Activated CD4-positive, alpha-beta T cell treated with anti-CD3 and anti-CD28 coated beads for 1 hour (primary cell): ENCODE results near the gene KDELR1.

Source experiments
- DNase-seq: peaks from one replicate; pipeline ENCODE4 v3.0.0-alpha.2; 2020

KDELR1 gene

GRCh38 chr19:48370955-48371354 lies 20.4 kb downstream of the KDELR1 start:
- DNase-seq = no peak

DNA sequence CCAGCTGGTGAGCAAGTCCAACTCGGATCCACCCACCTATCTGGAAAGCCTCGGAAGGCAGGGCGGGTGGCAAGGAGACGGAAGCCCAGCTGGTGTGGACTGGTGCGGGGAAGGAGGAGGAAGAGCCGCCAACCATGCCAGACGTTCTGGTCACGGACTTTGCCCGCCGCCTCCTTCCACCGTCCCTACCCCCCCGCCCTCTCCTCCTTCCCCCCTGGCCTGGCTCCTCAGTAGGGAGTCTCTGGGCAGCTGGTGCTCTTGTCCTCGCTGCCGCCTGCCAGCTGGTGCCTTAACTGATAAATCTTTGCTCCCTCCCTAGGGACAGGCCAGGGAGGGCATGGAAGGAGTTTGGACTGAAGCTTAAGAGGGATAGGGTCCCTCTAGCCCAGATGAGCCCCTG lies 22.4 kb downstream of the KDELR1 start:
- no peak for DNase-seq

DNA sequence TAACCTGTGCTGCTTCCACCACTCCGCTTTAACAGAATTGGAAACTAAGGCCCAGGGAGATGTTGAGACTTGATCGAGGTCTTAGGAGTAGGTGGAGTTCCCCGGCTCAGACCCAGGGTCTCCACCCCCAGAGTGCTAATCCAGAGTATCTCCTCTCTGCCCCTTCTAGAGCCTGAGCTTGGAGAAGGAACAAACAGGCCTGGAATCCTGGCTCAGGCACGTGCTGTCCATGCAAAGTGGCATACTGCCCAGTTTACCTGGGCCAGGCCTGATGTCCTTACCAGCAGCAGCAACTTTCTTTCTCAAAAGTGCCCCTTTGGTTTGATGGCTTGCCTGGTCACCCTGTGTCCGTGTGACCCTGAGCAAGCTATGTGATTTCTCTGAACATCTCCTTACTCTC lies 23.5 kb downstream of the KDELR1 start:
- no peak for DNase-seq

- no peak for DNase-seq
Observed at GRCh38 chr19:48365602-48366001, 25.7 kb downstream of the KDELR1 start.

- no peak for DNase-seq
Observed at GRCh38 chr19:48364598-48365348, 26.6 kb downstream of the KDELR1 start.

GRCh38 chr19:48363810-48364597 lies 27.3 kb downstream of the KDELR1 start, which contains the start of the genes SYNGR4 and TMEM143:
Gene SYNGR4 (plus strand): TSS chr19:48364367. CDS start chr19:48365843, 1,476 bp downstream.
Gene TMEM143 (minus strand): TSS chr19:48363940. CDS start chr19:48363920, 20 bp downstream.
- DNase-seq = peak; percentile 97

DNA sequence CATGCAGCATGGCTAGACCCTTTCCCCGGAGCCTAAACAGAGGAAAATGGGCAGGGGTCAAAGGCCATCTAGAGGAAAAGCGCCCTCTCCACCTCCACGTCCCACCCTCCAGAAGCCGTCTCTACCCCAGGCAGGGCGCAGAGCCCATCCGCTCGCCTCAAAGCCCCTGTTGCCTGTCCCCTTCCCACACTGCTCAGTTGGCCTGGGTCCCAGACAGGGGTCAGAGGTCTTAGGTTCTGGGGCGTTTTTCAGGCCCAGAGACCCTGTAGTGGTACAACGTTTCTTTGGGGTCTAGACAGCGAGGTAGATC lies 27.9 kb downstream of the KDELR1 start:
- DNase-seq = no peak

- DNase-seq = peak; percentile 83
Observed at GRCh38 chr19:48362716-48363499, 28.4 kb downstream of the KDELR1 start.

GRCh38 chr19:48361912-48362311 lies 29.4 kb downstream of the KDELR1 start:
- DNase-seq = no peak

DNA sequence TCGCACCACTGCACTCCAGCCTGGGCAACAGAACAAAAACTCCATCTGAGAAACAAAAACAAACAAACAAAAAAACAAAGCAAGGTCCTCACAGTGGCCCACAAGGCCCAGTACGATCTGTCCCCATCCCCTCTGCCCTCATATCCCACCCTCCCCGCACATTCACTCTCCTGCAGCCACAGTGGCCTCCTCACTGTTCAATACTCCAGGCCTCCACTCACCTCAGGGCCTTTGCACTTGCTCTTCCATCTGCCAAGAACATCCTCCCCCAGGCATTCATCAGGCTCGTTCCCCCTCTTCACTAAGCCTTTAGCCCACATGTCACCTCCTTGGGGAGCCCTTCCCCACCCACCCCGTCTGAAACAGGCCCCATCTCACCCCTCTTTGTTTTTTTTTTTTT lies 32.2 kb downstream of the KDELR1 start:
- no peak for DNase-seq

GRCh38 chr19:48355365-48355954 lies 35.9 kb downstream of the KDELR1 start:
- no peak for DNase-seq

DNA sequence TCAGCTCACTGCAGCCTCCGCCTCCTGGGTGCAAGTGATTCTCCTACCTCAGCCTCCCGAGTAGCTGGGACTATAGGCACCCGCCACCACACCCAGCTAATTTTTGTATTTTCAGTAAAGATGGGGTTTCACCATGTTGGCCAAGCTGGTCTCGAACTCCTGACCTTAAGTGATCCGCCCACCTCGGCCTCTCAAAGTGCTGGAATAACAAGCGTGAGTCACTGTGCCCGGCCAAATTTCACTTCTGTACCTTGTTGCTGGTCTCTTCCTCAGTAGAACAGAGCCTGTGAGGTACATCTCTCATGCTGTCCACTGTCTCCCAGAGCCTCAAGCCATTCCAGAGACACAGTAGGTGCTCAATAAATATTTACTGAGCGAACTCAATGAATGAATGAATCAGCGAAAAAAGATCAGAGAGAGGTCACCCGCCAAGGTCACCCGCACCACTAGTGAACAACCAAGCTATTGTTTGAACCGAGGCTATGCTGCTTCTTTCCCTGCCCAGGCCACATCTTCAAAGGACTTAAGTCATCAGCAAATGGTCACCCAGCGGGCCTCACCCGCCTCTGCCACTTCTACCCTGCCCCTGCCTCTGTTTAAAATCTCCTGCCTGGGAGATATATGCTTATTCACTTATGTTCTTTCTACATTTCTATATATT lies 36.9 kb downstream of the KDELR1 start:
- DNase-seq = no peak

- DNase-seq = no peak
Observed at GRCh38 chr19:48353677-48354076, 37.7 kb downstream of the KDELR1 start.

- peak; percentile 70 for DNase-seq
Observed at GRCh38 chr19:48351341-48351752, 40.0 kb downstream of the KDELR1 start.

DNA sequence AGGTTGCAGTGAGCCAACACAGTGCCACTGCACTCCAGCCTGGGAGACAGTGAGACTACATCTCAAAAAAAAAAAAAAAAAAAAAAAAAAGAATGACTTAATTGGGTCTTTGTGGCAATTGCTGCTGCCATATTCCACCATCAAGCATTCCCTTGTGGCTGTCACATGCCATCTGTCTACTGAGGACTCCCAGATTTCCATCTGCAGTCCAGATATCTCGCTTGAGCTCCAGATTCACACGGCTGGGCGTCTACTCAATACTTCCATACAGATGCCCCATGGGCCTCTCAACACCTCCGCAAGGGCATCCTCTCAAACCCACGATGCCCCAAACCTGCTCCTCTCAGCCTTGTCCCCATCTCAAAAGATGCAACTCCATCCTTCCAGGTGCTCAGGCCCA lies 40.5 kb downstream of the KDELR1 start:
- DNase-seq = no peak

- DNase-seq = no peak
Observed at GRCh38 chr19:48348737-48349136, 42.6 kb downstream of the KDELR1 start.

DNA sequence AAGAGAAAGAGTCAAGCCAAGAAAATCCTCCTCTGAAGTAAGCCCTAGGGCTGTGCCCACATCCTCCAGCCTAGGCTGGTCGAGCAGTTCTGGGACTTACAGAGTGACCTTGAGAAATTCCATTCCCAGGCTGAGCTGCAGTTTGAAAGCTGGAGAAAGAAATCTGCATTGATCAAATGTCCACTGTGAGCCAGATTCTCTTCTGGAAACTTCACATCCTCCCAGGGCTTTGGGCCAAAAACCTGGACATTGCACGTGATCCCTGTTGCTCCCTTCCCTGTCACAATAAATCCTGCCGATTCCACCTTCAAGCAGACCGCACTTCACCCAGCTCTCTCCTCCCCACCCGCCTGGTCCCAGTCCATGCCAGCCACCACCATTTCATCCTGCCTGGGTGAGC lies 43.3 kb downstream of the KDELR1 start:
- no peak for DNase-seq

- DNase-seq = no peak
Observed at GRCh38 chr19:48346191-48346590, 45.2 kb downstream of the KDELR1 start.

DNA sequence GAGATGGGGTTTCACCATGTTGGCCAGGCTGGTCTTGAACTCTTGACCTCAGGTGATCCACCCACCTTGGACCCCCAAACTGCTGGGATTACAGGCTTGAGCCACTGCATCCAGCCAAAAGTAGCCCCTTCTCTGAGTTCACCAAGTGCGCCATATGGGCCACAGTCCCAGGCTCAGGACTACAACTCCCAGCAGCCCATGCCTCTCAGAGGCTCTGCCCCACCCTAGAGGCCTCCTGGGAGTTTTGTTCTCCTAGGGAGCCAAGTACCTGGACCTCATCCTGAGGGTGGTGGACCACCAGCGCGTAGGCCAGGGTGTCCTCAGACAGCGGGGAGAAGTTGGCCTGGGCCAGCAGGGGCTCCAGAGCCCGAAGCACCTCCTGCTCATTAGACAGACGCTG lies 46.5 kb downstream of the KDELR1 start:
- DNase-seq = no peak

DNA sequence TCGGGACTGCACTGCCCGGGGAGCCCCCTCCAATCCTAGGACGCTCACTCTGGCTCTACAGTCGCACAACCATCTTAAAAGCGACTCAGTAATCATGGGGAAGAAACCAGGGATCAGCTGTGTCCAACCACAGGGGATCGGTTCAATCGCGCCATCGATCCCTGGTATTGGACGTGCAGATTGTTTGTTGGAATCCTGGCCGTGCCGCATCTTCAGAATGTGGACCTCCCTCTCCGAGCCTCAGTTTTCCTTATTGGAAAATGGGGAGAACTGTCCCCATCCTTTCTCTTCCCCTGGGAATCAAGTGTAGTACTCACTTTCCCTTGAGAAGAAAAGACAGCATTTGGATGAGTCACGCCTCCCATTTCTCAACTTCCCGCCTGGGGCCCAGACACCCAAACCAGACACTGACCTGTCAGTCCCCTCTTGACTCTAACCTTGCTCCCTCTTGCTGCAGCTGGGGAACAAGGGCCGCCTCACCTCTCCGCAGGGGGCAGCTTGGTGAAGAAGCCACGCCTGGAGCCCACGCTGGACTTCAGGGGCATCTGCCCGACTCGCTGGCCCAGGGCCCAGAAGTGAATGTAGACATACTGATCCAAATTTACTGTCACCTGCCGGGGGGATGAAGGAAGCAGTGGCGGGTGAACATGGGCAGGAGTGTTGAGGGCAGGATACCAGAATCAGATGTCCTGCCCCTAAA lies 48.4 kb downstream of the KDELR1 start:
- DNase-seq = no peak

DNA sequence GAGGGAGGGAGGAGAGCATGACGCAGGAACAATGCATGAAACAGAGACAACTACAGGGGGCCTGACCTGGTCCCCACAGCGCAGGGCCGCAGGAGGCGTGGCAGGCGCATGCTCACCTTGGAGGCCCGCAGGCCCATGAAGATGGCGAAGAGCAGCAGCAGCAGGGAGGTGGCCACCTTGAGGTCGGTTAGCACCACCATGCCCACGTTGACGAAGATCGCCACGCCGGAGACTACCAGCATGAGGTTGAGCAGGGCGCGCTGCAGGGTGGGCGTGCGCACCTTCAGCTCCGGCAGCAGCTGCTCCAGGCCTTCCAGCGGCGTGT lies 49.0 kb downstream of the KDELR1 start:
- no peak for DNase-seq
